Heart left ventricle (tissue), 16 donors: Measurements from ENCODE around the gene GPRIN1. TPM values are rescaled to one million over a fixed set of nuclear protein-coding genes. Genes with fewer than 3 reads are reported as not detected.

ENCODE experiments used
- ATAC-seq, 4 donors: fragments of 200-7000 bp; cut with Tn5 transposase; one replicate each; pipeline ENCODE4 v1.9.1; 2020 to 2022; ENCODE audit warnings: moderate library complexity in 4 of 4, mild to moderate bottlenecking in 3 of 4, moderate number of reproducible peaks in 1 of 4
- DNase-seq, 5 donors: peaks; one replicate each; pipeline ENCODE4 v3.0.0-alpha.2; 2020
- H3K27ac ChIP-seq, 12 donors: fragments of 200-600 bp; sonication (generic) in 4 of 12; one replicate each; pipeline versions ENCODE4 v1.5.0 to v1.8.0; 2016 to 2022; ENCODE audit warnings: mild to moderate bottlenecking in 2 of 12
- H3K27me3 ChIP-seq, 9 donors: fragments of 200-600 bp; sonication (generic) in 2 of 9; one replicate each; pipeline versions ENCODE4 v1.5.1 to v1.8.0; 2016 to 2022; ENCODE audit warnings: mild to moderate bottlenecking in 3 of 9
- H3K36me3 ChIP-seq, 9 donors: fragments of 200-600 bp; sonication (generic) in 2 of 9; one replicate each; pipeline versions ENCODE4 v1.5.0 to v1.8.0; 2018 to 2022; ENCODE audit warnings: mild to moderate bottlenecking in 2 of 9
- H3K4me1 ChIP-seq, 12 donors: fragments of 200-600 bp; sonication (generic) in 4 of 12; one replicate each; pipeline versions ENCODE4 v1.5.0 to v1.8.0; 2016 to 2022; ENCODE audit warnings: mild to moderate bottlenecking in 3 of 12
- H3K4me3 ChIP-seq, 12 donors: fragments of 200-600 bp; sonication (generic) in 4 of 12; one replicate each; pipeline versions ENCODE4 v1.5.0 to v1.8.0; 2017 to 2022; ENCODE audit warnings: mild to moderate bottlenecking in 9 of 12, moderate library complexity in 4 of 12
- H3K9me3 ChIP-seq, 12 donors: fragments of 200-600 bp; sonication (generic) in 4 of 12; one replicate each; pipeline versions ENCODE4 v1.5.0 to v1.8.0; 2016 to 2022; ENCODE audit warnings: mild to moderate bottlenecking in 1 of 12
- CTCF ChIP-seq, 12 donors: fragments of 200-600 bp; sonication (generic) in 4 of 12; IDR thresholded peaks; one replicate each; pipeline versions ENCODE4 v1.5.0 to v1.8.0; 2018 to 2022; ENCODE audit warnings: antibody characterized with exemption in 12 of 12, mild to moderate bottlenecking in 5 of 12
- POLR2A ChIP-seq, 2 donors: fragments of 450-650 bp; IDR thresholded peaks; one replicate each; pipeline ENCODE4 v1.6.1; 2017; ENCODE audit warnings: antibody characterized with exemption in 2 of 2, mild to moderate bottlenecking in 2 of 2, moderate library complexity in 2 of 2
- WGBS, 4 donors: extraction: QIAGEN DNeasy Blood & Tissue Kit in 2 of 4; methylation state at CpG; one replicate each; pipeline versions ENCODE4 v1.1.5 to v1.1.7; 2013 to 2018; 5-methylcytosine and 5-hydroxymethylcytosine counted together
- intact Hi-C, 10 donors: fragments of 100-400 bp; cut with DNase I; formaldehyde crosslinking; loops; one replicate each; pipeline versions ENCODE4 v1.11.1 to v1.14.2; 2022
- polyA plus RNA-seq, 2 donors: library from polyadenylated mRNA; stranded (reverse); fragments of 200-250 nt; gene quantifications; one replicate each; pipeline ENCODE4 v1.2.3, GENCODE V29; 2013
- total RNA-seq, 9 donors: library from RNA; depleted of rRNA in 2 of 9; stranded (reverse); fragments of >200 nt in 2 of 9; fragmentation: NEBNext Ultra II Directional in 3 of 9; extraction: Animal tissue kit (Norgen Biotek cat#: 25700) in 3 of 9; gene quantifications; one replicate each; pipeline versions ENCODE4 v1.1.0 to v1.2.4, GENCODE V29; 2016 to 2023
- donor health status: ischemic (EF 13 %, LVEDD 7.1; RV severe dilation, severe dysfunction).
- donor health status: healthy with polysubstance abuse.
- donor health status: DM: no; HTN: yes; CAD: no.
- donor health status: DM: no; HTN: no; CAD: no.
- donor health status: ischemic (EF 25% LVEDD 6.9; RV normal size, moderate dysfunction).
- donor health status: ischemic (EF 25% LVEDD 5.7; RV mildly dilated, moderate dysfunction).
- donor health status: healthy.
- donor health status: DM: yes; HTN: yes; CAD: no.
- donor health status: ischemic (EF 35%, LVEDD 5.7; RV mildly dilated, moderate dysfunction).
- donor health status: nonischemic (EF 11% LVEDD 7.7; RV severe dilation, severe dysfunction).
- donor health status: DM: yes; HTN: yes; CAD: no.
- donor health status: PGD.
- donor health status: ischemic (EF 29% LVEDD 5.4; RV normal size, mild dysfunction).
- donor health status: nonischemic (EF 23%, LVEDD 6.1; RV moderate dilation, normal function).

Gene GPRIN1
- total and polyA plus RNA-seq, 11 donors, result 0.15 to 1.9 (median 0.36) TPM

GRCh38 chr5:176574297-176574591 lies 35.7 kb downstream of the GPRIN1 start:
- peaks cover 0 to 4% (median 0%) of the 10 kb centered on the region in 12 donors for H3K4me1 ChIP-seq
- H3K9me3 ChIP-seq, result no peaks in the 10 kb centered on the region
- peak in 4 of 12 donors; percentile 3 to 33 (median 11) for TF ChIP-seq CTCF (IDR thresholded peaks at IDR 0.05)
- TF ChIP-seq POLR2A (IDR thresholded peaks at IDR 0.05), result no peak
- H3K27ac ChIP-seq, result no peak overlapping the region
- H3K27me3 ChIP-seq, result peaks cover 0 to 12% (median 0%) of the 10 kb centered on the region in 9 donors
- DNase-seq, result no peak
- 31 to 47% (median 42%) methylated on average over 10 of the region's 10 CpGs for WGBS, 4 donors
- intact Hi-C loops, result loop anchor here in 6 of 10 donors (2.0 to 10.0 kb wide), 4 partner anchors 71 to 73 kb away; partner anchors contain the start of gene TSPAN17 (in 5 of the 6)
- no peaks in the 10 kb centered on the region for H3K36me3 ChIP-seq
- no peak for ATAC-seq
- H3K4me3 ChIP-seq, result no peak overlapping the region

- DNase-seq (peak; percentile 59 to 85 (median 66)), ATAC-seq (peak; percentile 53 to 89 (median 82))
- Histone ChIP-seq H3K27me3 (peaks cover 0 to 13% (median 4%) of the 10 kb centered on the region in 9 donors), H3K4me1 (peaks cover 0 to 4% (median 0%) of the 10 kb centered on the region in 12 donors), H3K27ac (no peak overlapping the region), H3K4me3 (no peak overlapping the region), H3K9me3 (no peaks in the 10 kb centered on the region), H3K36me3 (no peaks in the 10 kb centered on the region)
- WGBS, 4 donors, result 37 to 50% (median 38%) methylated on average over 10 to 18 of the region's 18 CpGs
- intact Hi-C loops, result loop anchor here in 6 of 10 donors (2.0 to 10.0 kb wide), 4 partner anchors 71 to 74 kb away; partner anchors contain the start of gene TSPAN17 (in 5 of the 6)
- TF ChIP-seq POLR2A (IDR thresholded peaks at IDR 0.05), result no peak
- peak; percentile 63 to 87 (median 80) for TF ChIP-seq CTCF (IDR thresholded peaks at IDR 0.05)
Observed at GRCh38 chr5:176573564-176574296, 36.2 kb downstream of the GPRIN1 start.

GRCh38 chr5:176570044-176570443 lies 39.9 kb downstream of the GPRIN1 start:
- Histone ChIP-seq H3K4me1 (peaks cover 0 to 4% (median 0%) of the 10 kb centered on the region in 12 donors), H3K27ac (no peak overlapping the region), H3K27me3 (peaks cover 0 to 35% (median 8%) of the 10 kb centered on the region in 9 donors), H3K9me3 (no peaks in the 10 kb centered on the region), H3K36me3 (no peaks in the 10 kb centered on the region), H3K4me3 (no peak overlapping the region)
- 46 to 60% (median 52%) methylated on average over 6 of the region's 6 CpGs for WGBS, 4 donors
- intact Hi-C loops, result loop anchor here in 4 of 10 donors (5.0 to 10.0 kb wide), 2 partner anchors 75 to 77 kb away; partner anchors contain the start of gene TSPAN17 (in 4 of the 4)
- ATAC-seq (no peak), DNase-seq (no peak)
- TF ChIP-seq CTCF (IDR thresholded peaks at IDR 0.05), result no peak
- TF ChIP-seq POLR2A (IDR thresholded peaks at IDR 0.05), result no peak

- 77 to 81% (median 79%) methylated on average over 18 of the region's 18 CpGs for WGBS, 4 donors
- no peak for TF ChIP-seq POLR2A (IDR thresholded peaks at IDR 0.05)
- no peak for TF ChIP-seq CTCF (IDR thresholded peaks at IDR 0.05)
- DNase-seq, result no peak
Observed at GRCh38 chr5:176568657-176569056, 41.3 kb downstream of the GPRIN1 start.

More at GRCh38 chr5:176568657-176569056, 41.3 kb downstream of the GPRIN1 start:
- H3K9me3 ChIP-seq, result no peaks in the 10 kb centered on the region
- H3K27me3 ChIP-seq, result peaks cover 0 to 35% (median 8%) of the 10 kb centered on the region in 9 donors
- no peak for ATAC-seq
- no peak overlapping the region for H3K27ac ChIP-seq
- no peaks in the 10 kb centered on the region for H3K36me3 ChIP-seq
- intact Hi-C loops, result no loop called here
- no peaks in the 10 kb centered on the region for H3K4me1 ChIP-seq
- H3K4me3 ChIP-seq, result no peak overlapping the region
